G401.6 (cell line): ENCODE results near the gene PEA15.
A peak's percentile ranks its signal among the peaks of the same experiment; 100 is the strongest.

ENCODE experiments used
- FAIRE-seq: peaks from 2 replicates; lab custom pipeline; 2012; peaks lifted over from hg19 to GRCh38; lab: Jason Lieb, UNC

Gene PEA15

DNA sequence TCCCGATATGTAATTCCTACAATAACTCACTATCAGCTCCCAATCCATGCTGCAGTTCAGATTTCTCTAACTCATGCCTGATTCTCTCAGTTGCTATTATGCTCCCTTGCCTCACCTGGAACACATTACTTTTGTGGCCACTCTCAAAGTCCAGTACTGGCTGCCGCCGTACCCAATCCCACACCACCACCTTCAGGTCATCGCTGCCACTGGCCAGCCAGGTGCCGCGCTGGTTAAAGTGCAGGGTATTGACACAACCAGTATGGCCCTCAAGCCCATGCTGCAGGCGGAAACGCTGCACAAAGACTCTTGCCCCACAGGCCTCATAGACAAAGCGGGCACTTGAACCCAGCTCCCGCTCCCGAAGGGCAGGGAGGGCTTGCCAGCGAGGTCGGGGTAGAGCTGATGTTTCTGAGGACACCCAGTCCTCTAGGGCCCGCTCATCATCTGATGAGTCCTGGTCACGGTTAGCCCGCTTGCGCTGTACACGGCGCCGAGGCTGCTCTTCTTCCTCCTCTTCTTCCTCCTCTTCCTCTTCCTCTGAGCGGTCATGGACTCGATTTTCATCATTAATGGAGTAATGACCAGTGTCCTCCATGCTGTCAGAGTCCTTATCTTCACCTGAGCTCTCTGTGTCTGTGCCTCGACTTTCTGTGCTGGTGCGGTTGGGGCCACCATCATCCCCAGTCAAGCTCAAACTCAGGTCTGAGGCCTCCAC lies 34.6 kb downstream of the PEA15 start:
- no peak for FAIRE-seq

DNA sequence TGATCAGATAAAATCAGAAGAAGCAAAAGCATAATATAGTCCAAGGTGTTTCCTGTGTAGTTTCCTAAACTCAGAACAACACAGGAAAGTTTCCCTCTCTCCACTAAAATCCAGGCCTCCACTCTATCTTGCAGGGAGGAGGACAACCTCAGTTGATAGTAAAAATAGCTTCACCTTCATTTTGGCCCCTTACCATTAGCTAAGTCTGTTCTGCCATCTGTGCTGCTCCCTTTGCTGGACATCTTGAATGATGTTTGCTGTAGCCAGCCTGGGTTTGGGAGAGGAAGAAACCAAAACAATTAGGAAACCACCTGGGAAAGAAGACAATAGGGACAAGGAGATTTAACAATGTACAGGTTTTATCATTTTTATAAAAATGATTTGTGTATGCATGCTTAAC lies 38.6 kb downstream of the PEA15 start:
- no peak for FAIRE-seq

- FAIRE-seq, result no peak
Observed at GRCh38 chr1:160244209-160244608, 39.0 kb downstream of the PEA15 start.

DNA sequence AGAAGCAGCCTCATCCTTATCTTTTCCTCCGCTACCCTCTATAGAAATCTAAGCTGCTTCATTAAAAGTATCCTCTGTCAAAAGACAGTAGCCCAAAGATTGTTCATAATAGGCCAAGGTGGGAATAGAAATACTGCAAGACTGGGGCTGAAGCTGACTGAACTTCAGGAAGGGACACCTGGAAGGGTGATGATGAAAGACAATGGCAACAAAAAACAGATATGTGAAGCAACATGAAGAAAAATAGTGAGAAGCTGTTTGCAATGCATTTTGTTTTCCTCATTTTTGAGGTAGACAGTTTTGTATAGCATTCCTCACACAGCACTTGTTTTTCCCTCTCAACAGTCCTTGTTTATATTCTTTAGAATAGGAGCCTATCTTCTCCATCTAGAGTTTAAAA lies 40.2 kb downstream of the PEA15 start:
- FAIRE-seq, result no peak

DNA sequence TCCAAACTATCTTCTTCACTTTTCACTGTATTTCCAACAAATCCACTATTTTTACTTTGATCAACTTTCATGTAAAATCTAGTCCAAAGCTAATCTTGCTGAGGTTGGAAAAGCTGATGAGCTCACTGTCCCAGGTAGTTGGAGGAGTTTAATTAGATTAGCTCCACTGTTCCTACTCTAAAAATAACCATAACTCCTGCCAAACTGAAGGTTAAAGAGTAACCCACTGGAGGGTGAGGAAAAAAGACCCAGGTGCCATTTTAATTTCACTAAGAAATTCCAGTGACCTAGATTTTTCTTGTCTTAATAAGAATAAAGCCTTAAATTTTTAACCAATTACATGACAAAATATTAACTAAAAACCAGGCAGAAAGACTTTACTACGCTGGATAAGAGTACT lies 41.9 kb downstream of the PEA15 start:
- no peak for FAIRE-seq

DNA sequence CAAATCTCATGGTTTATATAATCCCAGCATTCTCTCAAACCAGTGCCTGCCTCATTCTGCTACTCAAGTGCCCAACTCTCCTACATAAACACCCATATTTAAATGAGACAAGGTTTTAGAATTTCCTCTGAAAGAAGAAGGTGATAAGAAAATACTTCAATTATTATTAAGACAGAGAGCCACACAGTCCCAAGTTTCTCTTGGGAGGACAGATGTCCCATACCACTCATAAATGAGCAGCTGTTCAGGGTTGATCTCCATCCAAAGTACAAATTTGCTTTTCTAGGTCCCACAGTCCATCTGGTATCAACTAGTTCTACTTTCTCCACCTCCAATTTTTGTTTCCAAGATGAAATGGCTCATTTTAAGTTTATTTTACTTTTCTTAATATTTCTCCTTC lies 45.8 kb downstream of the PEA15 start:
- FAIRE-seq, result no peak

- FAIRE-seq, result peak; percentile 97
Observed at GRCh38 chr1:160251687-160252526, 46.7 kb downstream of the PEA15 start.

- FAIRE-seq, result no peak
Observed at GRCh38 chr1:160255781-160256300, 50.7 kb downstream of the PEA15 start.

DNA sequence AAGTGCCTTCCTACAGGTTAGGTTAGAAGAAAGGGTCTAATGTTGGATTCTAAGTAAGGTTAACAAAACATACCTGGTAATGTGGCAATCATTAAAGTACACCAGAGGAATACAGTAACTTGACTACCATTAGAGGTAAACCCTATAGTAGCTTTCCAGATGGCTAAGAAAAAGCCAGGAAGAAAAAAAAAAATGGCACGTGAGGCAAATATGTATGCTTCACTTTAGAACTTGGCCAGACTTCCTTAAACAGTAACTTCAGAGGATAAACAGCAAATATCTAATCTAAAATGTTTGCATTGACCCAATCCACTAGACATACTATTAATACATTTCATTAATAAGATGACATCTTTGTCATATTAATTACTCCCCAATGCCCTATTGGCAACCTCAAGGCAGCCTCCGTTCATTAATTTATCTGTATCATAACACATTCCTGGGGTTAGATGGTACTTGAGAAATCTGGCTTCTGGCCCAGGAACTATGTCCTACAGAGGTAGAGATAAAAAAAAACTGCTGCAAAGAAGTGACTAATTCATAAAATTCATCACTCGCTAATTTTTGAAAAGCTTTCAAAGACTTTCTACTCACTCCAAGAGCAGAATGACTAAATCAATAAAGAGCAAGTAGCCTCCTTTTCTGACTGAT lies 51.3 kb downstream of the PEA15 start:
- FAIRE-seq, result no peak

- FAIRE-seq, result no peak
Observed at GRCh38 chr1:160257411-160258015, 52.3 kb downstream of the PEA15 start.

- no peak for FAIRE-seq
Observed at GRCh38 chr1:160258177-160258798, 53.1 kb downstream of the PEA15 start.

- FAIRE-seq, result no peak
Observed at GRCh38 chr1:160260406-160261382, 55.5 kb downstream of the PEA15 start.

GRCh38 chr1:160261556-160261892 lies 56.3 kb downstream of the PEA15 start:
- no peak for FAIRE-seq

- peak; percentile 93 for FAIRE-seq
Observed at GRCh38 chr1:160261893-160262794, 57.0 kb downstream of the PEA15 start, which contains the start of gene DCAF8. Gene DCAF8, minus strand, starts transcription at chr1:160262549. Its CDS starts 18,541 bp downstream, at chr1:160244008.

- no peak for FAIRE-seq
Observed at GRCh38 chr1:160264795-160265307, 59.7 kb downstream of the PEA15 start.
